Stimulated activated CD4-positive, alpha-beta T cell treated with anti-CD3 and anti-CD28 coated beads, TNF-alpha, amount 100 ng/mL, for 24 hours (primary cell): ENCODE measurements around the gene C4orf36.

Experiments
- DNase-seq, 3 experiments: peaks; one replicate each; pipeline ENCODE4 v3.0.0-alpha.2; 2020; ENCODE audit warnings: low read depth in 3 of 3

C4orf36 gene

DNA sequence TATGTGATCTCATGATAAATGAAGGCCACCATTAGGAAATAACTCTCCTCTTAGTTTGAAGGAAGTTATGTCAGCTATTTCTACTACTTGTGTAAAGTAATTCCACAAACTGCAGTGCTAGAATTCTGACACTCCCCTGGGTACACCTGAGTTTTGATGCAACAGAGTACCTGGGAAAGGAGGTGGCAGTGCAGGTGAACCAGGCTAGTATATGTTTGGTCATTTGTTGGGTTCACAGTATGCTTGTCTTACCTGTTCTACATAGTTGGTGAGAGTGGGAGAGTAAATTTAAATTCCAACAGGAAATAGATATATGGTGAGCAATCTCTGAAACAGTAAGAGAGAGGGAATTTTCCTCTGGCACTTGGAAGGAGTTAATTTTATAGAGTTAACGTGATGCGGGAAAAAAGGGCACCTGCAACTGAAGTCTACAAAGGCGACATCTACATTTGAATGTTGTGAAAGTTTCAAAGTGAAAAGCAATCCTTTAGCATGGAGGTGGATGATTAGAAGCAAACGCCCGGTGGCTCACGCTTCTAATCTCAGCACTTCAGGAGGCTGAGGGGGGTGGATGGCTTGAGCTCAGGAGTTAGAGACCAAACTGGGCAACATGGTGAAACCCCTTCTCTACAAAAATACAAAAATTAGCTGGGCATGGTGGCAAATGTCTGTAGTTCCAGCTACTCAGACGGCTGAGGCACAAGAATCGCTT is 34.7 kb downstream of the C4orf36 start:
- DNase-seq = no peak

DNA sequence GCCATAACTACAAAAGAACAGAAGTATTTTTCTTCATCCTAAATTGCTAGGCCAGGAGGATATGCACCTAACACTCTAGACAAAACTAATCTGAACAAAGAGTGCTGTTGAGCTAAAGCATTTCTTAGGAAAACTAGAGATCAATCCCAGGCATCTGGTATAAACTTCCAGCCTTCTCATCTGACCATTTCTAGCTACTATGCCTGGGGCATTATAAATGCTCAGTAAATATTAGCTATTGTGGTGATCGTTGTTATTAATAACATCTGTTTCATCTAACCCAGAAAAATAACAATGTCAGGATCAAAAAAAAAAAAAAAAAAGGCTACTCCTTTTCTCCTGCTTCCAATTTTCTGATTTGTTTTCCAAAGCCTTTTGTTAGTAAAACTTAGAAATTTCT is 35.3 kb downstream of the C4orf36 start:
- no peak for DNase-seq

DNA sequence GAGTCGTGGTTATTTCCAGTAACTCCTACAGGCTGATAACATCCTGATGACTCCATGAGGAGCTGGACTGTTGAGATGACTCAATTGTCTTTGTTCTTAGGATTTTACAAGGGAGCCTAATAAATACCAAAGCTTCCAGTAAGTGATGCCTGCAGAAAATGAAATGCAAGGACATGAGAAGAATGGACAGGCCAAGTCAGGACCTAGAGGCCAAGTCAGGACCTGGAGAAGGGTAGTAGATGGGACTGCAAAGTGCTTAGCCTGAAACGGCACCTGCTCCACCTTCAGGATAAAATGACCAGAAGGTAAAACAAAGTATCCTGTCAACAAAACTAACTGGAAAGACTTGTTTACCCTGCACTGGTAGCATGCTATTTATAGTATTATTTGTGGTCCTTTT is 36.6 kb downstream of the C4orf36 start:
- no peak for DNase-seq

DNA sequence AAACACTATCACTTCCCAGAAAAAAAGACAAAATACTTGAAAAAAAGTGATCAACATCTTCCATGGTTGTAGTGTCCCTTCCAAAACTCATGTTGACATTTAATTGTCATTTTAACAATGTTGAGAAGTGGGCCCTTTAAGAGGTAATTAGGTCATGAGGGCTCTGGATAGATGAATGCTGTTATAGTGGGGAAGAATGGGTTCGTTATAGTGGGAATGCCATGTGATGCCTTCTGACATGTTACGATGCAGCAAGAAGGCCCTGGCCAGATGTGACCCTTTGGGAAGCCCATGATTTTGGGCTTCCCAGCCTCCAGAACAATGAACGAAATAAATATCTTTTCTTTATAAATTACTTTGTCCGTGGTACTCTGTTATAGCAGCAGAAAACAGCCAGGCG is 39.0 kb downstream of the C4orf36 start:
- DNase-seq = no peak

DNA sequence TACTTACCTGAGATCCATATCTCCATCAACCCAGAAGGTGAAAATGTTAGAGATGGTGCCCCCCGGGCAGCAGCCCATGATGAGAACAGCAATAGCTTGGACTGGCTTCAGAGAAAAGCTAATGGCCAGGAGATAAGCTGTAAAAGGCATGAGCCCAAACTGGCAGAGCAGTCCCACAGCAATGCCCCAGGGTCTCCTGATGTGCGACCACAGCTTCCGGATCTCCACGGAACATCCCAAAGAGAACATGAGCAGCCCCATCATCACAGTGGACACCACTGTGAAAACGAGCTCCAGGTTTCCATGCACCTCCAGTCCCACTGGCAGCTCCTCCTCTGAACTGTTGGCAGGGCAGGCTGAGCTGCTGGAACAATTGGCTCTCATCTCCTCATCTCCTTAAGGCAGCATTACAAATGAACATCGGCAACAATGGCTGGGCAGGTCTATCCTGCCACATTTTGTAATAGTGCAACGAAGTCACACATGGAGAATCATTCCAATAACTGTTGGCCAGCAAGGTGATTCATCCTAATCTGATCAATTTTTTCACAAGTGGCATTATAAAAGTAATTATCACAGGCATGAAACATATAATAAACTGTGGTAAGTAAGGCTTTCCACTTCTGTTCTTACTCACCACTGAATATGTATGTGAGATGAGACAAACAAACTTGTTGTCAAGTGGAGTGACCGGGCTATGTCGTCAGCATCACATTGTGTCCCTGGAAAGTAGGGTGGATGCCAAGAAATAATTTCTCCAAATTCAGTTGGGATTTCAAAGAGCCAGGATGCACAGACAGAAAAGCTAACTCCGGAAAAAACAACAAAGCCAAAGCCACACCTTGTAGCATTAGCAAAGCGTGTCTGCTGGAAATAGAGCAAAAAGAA is 43.2 kb downstream of the C4orf36 start, which contains the start of gene SLC10A6:
Gene SLC10A6 (minus strand): TSS at position 653 of the 888 bp plus-strand sequence. CDS start 269 bp downstream, at position 384.
- DNase-seq = no peak

GRCh38 chr4:86848136-86848535 is 44.1 kb downstream of the C4orf36 start:
- no peak for DNase-seq

- DNase-seq = no peak
Observed at GRCh38 chr4:86847571-86847970, 44.7 kb downstream of the C4orf36 start.

DNA sequence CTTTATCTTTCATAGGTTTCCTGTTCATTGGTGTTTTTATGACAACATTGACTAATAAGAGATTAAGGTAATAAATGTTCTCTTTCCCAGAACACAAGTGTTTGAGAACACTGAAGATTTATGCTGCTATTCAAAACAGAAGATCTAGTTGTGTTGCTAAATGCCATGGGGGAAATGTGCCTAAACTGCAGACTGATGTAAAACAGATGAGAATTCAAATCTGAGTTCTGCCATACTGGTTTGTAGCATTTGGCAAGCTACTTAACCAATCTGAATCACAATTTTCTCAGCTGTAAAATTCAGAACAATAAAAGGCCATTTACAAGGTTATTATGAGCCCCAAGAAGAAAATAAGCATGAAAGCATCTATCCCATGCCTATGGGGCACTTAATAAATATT is 45.3 kb downstream of the C4orf36 start:
- DNase-seq = no peak

DNA sequence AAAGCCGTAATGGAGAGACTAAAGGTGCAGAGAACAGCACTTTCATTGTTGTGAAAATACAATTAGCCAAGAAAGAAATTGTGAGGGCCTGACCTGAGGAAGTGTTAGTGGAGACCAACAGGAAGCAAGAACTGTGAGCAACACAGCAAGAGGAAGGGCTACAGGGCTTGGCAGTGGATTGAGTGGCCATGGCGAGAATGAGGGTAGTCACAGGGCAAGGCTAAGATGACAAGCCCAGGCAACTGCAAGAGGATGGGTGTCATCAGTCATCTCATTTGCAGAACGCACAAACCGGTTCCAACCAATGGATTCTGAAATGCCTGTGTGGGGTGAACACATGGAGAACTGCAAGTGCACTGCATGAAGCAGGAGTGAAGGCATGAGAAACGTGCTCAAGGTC is 46.6 kb downstream of the C4orf36 start:
- DNase-seq = no peak

GRCh38 chr4:86841309-86841708 is 50.9 kb downstream of the C4orf36 start:
- no peak for DNase-seq

DNA sequence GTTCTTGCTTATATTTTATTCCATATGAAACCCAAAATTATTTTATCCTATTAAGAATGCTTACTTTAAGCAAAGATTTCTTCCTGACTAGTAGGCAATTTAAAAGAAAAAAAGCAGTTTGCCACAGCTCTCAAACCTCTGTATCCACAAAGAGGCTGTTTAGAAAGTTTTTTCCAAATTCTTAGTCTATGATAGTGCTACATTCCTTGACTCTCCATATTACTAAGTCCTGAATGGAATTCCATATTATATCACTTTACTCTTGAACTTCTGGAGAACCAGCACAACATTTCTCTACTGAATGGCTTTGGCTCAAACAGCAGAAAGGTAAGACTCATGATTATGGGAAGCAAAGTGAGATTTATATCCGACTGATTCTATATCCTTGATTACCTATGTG is 51.4 kb downstream of the C4orf36 start:
- DNase-seq = no peak

DNA sequence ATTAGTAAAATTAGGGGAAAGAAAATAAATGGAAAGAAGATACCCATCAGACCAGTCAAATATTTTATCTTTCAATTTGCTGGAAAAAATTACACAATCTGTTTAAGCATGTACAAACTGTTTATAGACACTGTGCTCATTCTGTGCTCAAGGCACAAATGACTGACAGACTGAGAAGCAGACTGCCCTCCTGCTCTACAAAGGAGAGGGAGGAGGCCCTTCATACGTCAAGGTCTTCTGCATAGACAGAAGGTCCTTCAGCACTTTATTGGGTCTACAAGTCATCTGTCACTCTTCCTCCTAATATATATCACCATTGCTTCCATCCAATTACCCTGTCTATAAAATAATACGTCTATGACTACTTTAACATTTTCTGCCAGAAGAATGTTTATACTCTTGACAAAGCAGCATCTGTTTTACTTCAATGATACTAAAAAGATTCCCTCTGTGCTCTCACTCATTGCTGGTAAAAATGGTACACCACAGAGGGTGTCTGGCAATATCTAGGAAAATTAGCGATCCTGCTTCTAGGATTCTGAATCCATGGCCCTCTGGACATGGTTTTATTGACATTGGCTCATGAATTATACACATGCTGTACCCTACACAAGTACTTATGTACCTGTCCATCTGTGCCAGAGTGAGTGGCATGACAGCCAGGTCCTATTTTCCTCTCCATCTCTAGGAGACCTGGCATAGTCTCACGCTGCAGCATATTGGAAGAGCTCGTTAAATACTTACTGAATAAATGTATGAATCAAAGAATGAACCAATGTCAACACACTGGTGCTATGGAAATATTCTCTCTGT is 54.3 kb downstream of the C4orf36 start:
- DNase-seq = no peak

DNA sequence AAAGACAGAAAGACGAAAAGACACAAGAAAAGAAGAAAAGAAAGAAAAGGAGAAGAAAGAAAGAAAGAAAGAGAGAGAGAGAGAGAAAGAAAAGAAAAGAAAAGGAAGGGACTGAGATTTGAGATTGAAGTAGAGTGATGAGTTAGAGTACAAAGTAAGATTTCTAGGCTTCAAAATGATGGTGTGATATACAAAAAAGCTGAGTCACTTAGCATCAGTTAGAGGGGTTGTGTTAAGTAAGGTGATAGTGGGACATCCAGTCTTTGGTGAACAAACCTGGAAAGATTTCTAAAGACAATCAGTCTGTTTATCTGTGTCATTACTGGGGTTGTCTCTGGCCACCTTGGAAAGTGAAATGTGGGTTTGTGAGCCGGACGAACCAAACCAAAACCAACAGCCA is 56.5 kb downstream of the C4orf36 start:
- DNase-seq = no peak

- DNase-seq = no peak
Observed at GRCh38 chr4:86834901-86835300, 57.3 kb downstream of the C4orf36 start.

- DNase-seq = no peak
Observed at GRCh38 chr4:86833615-86834014, 58.6 kb downstream of the C4orf36 start.

GRCh38 chr4:86831262-86832130 is 60.7 kb downstream of the C4orf36 start:
- no peak for DNase-seq
